Right atrium auricular region (tissue), 2 donors: ENCODE measurements around the gene HDGFL2. TPM values are rescaled to one million over a fixed set of nuclear protein-coding genes. Genes with fewer than 3 reads are reported as not detected.

Experiments
- DNase-seq: peaks from one replicate; pipeline ENCODE4 v3.0.0-alpha.2; 2019; ENCODE audit warnings: low spot score
- H3K27ac ChIP-seq, 2 donors: fragments of 200-600 bp; sonication (generic); 1 replicate in 1 of 2; 2 replicates in 1 of 2; pipeline ENCODE4 v1.5.1; 2016 to 2019
- H3K27me3 ChIP-seq, 2 donors: fragments of 200-600 bp; sonication (generic); one replicate each; pipeline versions ENCODE4 v1.5.1 to v1.6.0; 2017 to 2019
- H3K36me3 ChIP-seq: fragments of 200-600 bp; sonication (generic); one replicate; pipeline ENCODE4 v1.5.1; 2016
- H3K4me1 ChIP-seq, 2 donors: fragments of 200-600 bp; sonication (generic); one replicate each; pipeline versions ENCODE4 v1.5.1 to v1.6.0; 2017 to 2019
- H3K4me3 ChIP-seq, 2 donors: fragments of 200-600 bp; sonication (generic); 1 replicate in 1 of 2; 2 replicates in 1 of 2; pipeline ENCODE4 v1.5.1; 2017 to 2019; ENCODE audit warnings: mild to moderate bottlenecking in 1 of 2, moderate library complexity in 1 of 2
- H3K9me3 ChIP-seq, 2 donors: fragments of 200-600 bp; sonication (generic); one replicate each; pipeline ENCODE4 v1.5.1; 2019
- CTCF ChIP-seq, 2 donors: fragments of 200-600 bp; sonication (generic); IDR thresholded peaks; one replicate each; pipeline ENCODE4 v1.5.1; 2019; ENCODE audit warnings: antibody characterized with exemption in 2 of 2
- total RNA-seq, 2 donors: library from RNA; depleted of rRNA; stranded (reverse); fragments of >200 nt; gene quantifications; one replicate each; pipeline ENCODE4 v1.1.0, GENCODE V29; 2016

The HDGFL2 gene
- total RNA-seq, 2 donors from 2014 or later = 18.3 to 24.8 TPM

DNA sequence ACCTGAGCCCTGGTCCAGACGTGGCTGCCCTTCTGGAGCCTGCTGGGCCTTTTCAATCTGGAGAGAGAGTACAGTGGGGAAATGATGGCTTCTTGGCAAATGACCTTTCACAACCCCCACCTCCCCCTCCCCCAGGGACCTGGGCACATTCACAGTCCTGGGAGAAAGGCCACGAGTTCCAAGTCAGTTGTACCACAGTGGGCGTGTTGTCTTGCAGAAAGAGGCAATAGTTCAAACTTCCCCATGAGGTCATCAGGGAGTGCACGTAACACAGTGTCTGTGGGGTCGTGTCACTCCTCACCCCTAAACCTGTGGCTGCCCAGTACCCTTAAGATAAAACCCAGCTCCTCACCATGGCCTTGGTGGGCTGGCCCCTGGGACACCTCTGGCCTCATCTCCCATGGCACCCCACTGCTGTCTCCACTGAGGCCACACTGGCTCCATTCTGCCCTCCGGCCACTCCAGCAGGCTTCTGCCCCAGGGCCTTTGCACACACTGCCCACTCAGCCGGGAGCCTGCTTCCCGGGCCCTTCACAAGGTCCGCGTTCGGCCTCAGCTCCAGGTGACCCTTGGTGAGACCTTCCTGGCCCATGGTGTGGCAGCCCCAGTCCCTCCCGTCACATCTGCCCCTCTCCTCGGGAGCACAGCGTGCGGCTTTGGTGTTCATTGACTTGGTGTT lies 32.9 kb downstream of the HDGFL2 start:
- Histone ChIP-seq H3K9me3 (no peaks in the 10 kb centered on the region), H3K4me3 (no peak overlapping the region), H3K27me3 (no peaks in the 10 kb centered on the region), H3K36me3 (peaks cover 82% of the 10 kb centered on the region), H3K4me1 (peaks cover 0 to 9% of the 10 kb centered on the region in 2 donors), H3K27ac (no peak overlapping the region)
- TF ChIP-seq CTCF (IDR thresholded peaks at IDR 0.05) = no peak
- no peak for DNase-seq

GRCh38 chr19:4505570-4506448 lies 33.7 kb downstream of the HDGFL2 start:
- Histone ChIP-seq H3K27ac (no peak overlapping the region), H3K27me3 (no peaks in the 10 kb centered on the region), H3K4me3 (no peak overlapping the region), H3K9me3 (no peaks in the 10 kb centered on the region), H3K36me3 (peaks cover 78% of the 10 kb centered on the region), H3K4me1 (peaks cover 0 to 9% of the 10 kb centered on the region in 2 donors)
- TF ChIP-seq CTCF (IDR thresholded peaks at IDR 0.05) = no peak
- DNase-seq = no peak

DNA sequence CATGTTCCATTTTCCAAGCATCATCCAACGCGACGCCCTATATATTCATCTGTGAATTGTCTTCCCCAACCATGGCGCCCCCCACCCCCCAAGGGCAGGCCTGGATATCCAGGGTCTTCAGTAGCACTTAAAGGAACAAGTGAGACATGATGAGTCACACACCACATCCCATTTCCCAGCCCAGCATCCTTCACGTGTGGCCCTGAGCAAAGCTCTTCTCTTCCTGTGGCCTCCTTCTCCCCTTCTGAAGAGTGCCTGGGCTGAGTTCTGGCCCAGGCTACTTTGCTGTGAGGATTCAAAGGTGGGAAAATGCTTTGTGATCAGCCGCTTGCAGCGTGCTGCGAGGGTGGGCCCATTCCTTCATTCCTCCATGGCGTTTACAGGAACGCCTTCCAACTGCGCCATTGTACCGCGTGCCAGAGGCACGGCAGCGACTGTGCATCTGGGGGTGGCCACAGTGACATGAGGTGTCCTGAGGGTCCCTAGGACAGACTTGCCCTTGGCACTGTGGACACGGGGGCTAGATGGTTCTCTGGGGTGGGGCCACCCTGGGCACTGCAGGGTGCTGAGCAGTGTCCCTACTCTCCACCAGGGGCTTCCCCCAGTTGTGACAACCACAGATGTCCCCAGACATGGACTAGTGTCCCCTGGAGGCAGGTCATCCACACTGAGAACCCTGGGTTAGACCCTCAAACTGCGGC lies 34.5 kb downstream of the HDGFL2 start:
- Histone ChIP-seq H3K9me3 (no peaks in the 10 kb centered on the region), H3K4me3 (no peak overlapping the region), H3K27ac (no peak overlapping the region), H3K27me3 (no peaks in the 10 kb centered on the region), H3K36me3 (peaks cover 70% of the 10 kb centered on the region), H3K4me1 (peaks cover 0 to 9% of the 10 kb centered on the region in 2 donors)
- DNase-seq = no peak
- TF ChIP-seq CTCF (IDR thresholded peaks at IDR 0.05) = no peak

DNA sequence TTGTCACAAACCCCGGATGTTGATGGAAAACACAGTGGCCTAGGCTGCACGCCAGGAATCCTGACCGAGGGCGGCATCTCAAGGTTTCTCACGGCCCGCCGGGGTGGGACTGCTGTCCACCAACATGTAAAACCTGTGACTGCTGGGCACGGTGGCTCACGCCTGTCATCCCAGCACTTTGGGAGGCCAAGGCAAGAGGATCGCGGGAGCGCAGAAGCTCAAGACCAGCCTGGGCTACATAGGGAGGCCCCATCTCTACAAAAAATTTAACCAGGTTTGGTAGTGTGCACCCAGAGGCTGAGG lies 35.0 kb downstream of the HDGFL2 start:
- H3K9me3 ChIP-seq = no peaks in the 10 kb centered on the region
- no peak for TF ChIP-seq CTCF (IDR thresholded peaks at IDR 0.05)
- peaks cover 65% of the 10 kb centered on the region for H3K36me3 ChIP-seq
- H3K4me1 ChIP-seq = peaks cover 0 to 9% of the 10 kb centered on the region in 2 donors
- DNase-seq = no peak
- H3K27ac ChIP-seq = no peak overlapping the region
- H3K27me3 ChIP-seq = no peaks in the 10 kb centered on the region
- no peak overlapping the region for H3K4me3 ChIP-seq

GRCh38 chr19:4507804-4508203 lies 35.7 kb downstream of the HDGFL2 start:
- no peaks in the 10 kb centered on the region for H3K27me3 ChIP-seq
- H3K36me3 ChIP-seq = peaks cover 58% of the 10 kb centered on the region
- no peaks in the 10 kb centered on the region for H3K9me3 ChIP-seq
- DNase-seq = no peak
- peaks cover 0 to 9% of the 10 kb centered on the region in 2 donors for H3K4me1 ChIP-seq
- no peak for TF ChIP-seq CTCF (IDR thresholded peaks at IDR 0.05)
- H3K27ac ChIP-seq = no peak overlapping the region
- no peak overlapping the region for H3K4me3 ChIP-seq
